Tibial nerve (tissue), 3 donors: ENCODE measurements around the gene MYH7.

Experiments used
- CTCF ChIP-seq, 5 experiments: fragments of 200-600 bp in 3 of 5; fragments of 450-650 bp in 2 of 5; sonication (generic) in 3 of 5; IDR thresholded peaks; one replicate each; pipeline ENCODE4 v1.5.1; 2016 to 2019; ENCODE audit warnings: antibody characterized with exemption in 5 of 5, mild to moderate bottlenecking in 3 of 5, moderate library complexity in 2 of 5
- POLR2A ChIP-seq, 2 donors: fragments of 450-650 bp; IDR thresholded peaks; one replicate each; pipeline ENCODE4 v1.6.1; 2017; ENCODE audit warnings: antibody characterized with exemption in 2 of 2, mild to moderate bottlenecking in 2 of 2, moderate library complexity in 2 of 2

GRCh38 chr14:23464700-23465099 lies 29.2 kb upstream of the MYH7 start:
- TF ChIP-seq CTCF (IDR thresholded peaks at IDR 0.05): no peak
- TF ChIP-seq POLR2A (IDR thresholded peaks at IDR 0.05): no peak
